Left lung (tissue), 10 donors: ENCODE measurements around the gene TBX2. TPM values are rescaled to one million over a fixed set of nuclear protein-coding genes. Genes with fewer than 3 reads are reported as not detected.
A peak's percentile ranks its signal among the peaks of the same experiment; 100 is the strongest.

Source experiments
- ATAC-seq: fragments of 200-7000 bp; cut with Tn5 transposase; one replicate; pipeline ENCODE4 v1.9.1; 2020; ENCODE audit warnings: moderate library complexity
- DNase-seq, 4 donors: peaks; one replicate each; pipeline ENCODE4 v3.0.0-alpha.2; 2013 to 2020
- H3K27ac ChIP-seq, 2 donors: fragments of 200-600 bp; sonication (generic) in 1 of 2; one replicate each; pipeline versions ENCODE4 v1.5.0 to v1.8.0; 2020 to 2021
- H3K27me3 ChIP-seq, 2 donors: fragments of 200-600 bp; sonication (generic) in 1 of 2; one replicate each; pipeline versions ENCODE4 v1.5.0 to v1.8.0; 2020 to 2021
- H3K36me3 ChIP-seq, 2 donors: fragments of 200-600 bp; sonication (generic) in 1 of 2; one replicate each; pipeline versions ENCODE4 v1.5.0 to v1.8.0; 2020 to 2021
- H3K4me1 ChIP-seq, 2 donors: fragments of 200-600 bp; one replicate each; pipeline ENCODE4 v1.8.0; 2021
- H3K4me3 ChIP-seq, 2 donors: fragments of 200-600 bp; sonication (generic) in 1 of 2; one replicate each; pipeline versions ENCODE4 v1.5.0 to v1.8.0; 2020 to 2021; ENCODE audit warnings: mild to moderate bottlenecking in 1 of 2
- H3K9me3 ChIP-seq, 2 donors: fragments of 200-600 bp; sonication (generic) in 1 of 2; one replicate each; pipeline versions ENCODE4 v1.5.0 to v1.8.0; 2020 to 2021
- intact Hi-C, 2 donors: fragments of 100-400 bp; cut with DNase I; formaldehyde crosslinking; loops; one replicate each; pipeline versions ENCODE4 v1.11.2 to v1.14.2; 2022
- polyA plus RNA-seq, 6 donors: library from polyadenylated mRNA; unstranded; fragments of 120-200 nt; gene quantifications; one replicate each; pipeline ENCODE4 v1.2.1, GENCODE V29; 2013; ENCODE audit not compliant: insufficient read length in 6 of 6
- total RNA-seq, 2 donors: library from RNA; stranded (reverse); fragmentation: NEBNext Ultra II Directional; extraction: Animal tissue kit (Norgen Biotek cat#: 25700); gene quantifications; one replicate each; pipeline ENCODE4 v1.2.1, GENCODE V29; 2021
- TF ChIP-seq, protein P1 (sequence below), 2 donors: fragments of 200-600 bp; sonication (generic) in 1 of 2; IDR thresholded peaks; one replicate each; pipeline versions ENCODE4 v1.5.0 to v1.8.0; 2021; ENCODE audit warnings: antibody characterized with exemption in 2 of 2
- donor health status: DM: no; HTN: yes; CAD: no.
- donor health status: DM: no; HTN: no; CAD: no.

The TBX2 gene
- total and polyA plus RNA-seq, 8 donors: 104 to 258 (median 166) TPM

DNA sequence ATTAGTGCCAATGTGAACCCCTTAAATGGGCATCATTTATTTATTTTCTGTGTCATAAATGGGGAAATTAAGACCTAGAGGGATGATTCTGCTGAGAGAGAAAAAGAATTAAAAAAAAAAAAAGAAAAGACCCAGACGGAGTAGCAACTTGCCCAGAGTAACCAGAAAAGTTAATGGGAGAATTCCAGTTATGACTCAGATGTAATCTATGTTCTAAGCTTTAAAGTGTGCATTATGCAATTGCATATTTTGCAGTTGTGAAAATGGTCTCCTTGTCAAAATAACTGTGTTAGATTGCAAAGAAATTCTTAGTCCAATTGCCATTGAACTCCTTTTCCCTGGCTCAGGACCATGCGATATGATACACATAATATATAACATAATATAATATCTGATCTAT, 38.6 kb upstream of the TBX2 start:
- intact Hi-C loops: no loop called here
- DNase-seq: no peak
- Histone ChIP-seq H3K4me3 (no peak overlapping the region), H3K9me3 (no peaks in the 10 kb centered on the region), H3K36me3 (no peaks in the 10 kb centered on the region), H3K4me1 (peaks cover 0 to 7% of the 10 kb centered on the region in 2 donors), H3K27me3 (no peaks in the 10 kb centered on the region), H3K27ac (no peak overlapping the region)
- TF ChIP-seq, protein P1, sequence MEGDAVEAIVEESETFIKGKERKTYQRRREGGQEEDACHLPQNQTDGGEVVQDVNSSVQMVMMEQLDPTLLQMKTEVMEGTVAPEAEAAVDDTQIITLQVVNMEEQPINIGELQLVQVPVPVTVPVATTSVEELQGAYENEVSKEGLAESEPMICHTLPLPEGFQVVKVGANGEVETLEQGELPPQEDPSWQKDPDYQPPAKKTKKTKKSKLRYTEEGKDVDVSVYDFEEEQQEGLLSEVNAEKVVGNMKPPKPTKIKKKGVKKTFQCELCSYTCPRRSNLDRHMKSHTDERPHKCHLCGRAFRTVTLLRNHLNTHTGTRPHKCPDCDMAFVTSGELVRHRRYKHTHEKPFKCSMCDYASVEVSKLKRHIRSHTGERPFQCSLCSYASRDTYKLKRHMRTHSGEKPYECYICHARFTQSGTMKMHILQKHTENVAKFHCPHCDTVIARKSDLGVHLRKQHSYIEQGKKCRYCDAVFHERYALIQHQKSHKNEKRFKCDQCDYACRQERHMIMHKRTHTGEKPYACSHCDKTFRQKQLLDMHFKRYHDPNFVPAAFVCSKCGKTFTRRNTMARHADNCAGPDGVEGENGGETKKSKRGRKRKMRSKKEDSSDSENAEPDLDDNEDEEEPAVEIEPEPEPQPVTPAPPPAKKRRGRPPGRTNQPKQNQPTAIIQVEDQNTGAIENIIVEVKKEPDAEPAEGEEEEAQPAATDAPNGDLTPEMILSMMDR (IDR thresholded peaks at IDR 0.05): no peak
- peak; percentile 66 for ATAC-seq

DNA sequence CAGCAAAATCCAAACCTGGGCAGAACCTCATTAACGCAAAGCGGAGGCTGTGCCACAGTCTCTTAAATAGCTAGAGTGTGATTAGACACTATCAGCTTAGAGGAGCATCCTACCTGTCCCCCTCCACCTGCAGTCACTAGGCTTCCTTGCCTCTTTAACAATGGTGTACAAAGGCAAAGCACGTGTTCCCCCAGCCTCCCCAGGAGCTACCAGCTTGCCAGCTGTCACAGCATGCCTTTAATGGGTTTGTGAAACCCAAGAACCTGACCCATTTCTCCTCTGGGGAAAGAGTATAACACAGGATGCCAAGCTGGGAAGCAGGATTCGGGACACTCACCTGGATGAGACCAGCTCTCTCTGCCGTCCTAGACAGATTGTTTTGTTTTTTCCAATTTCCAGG, 37.2 kb upstream of the TBX2 start:
- Histone ChIP-seq H3K9me3 (no peaks in the 10 kb centered on the region), H3K36me3 (no peaks in the 10 kb centered on the region), H3K4me1 (peaks cover 0 to 7% of the 10 kb centered on the region in 2 donors), H3K4me3 (no peak overlapping the region), H3K27ac (no peak overlapping the region), H3K27me3 (no peaks in the 10 kb centered on the region)
- no peak for ATAC-seq
- intact Hi-C loops: no loop called here
- TF ChIP-seq, protein P1 (IDR thresholded peaks at IDR 0.05): no peak
- no peak for DNase-seq

DNA sequence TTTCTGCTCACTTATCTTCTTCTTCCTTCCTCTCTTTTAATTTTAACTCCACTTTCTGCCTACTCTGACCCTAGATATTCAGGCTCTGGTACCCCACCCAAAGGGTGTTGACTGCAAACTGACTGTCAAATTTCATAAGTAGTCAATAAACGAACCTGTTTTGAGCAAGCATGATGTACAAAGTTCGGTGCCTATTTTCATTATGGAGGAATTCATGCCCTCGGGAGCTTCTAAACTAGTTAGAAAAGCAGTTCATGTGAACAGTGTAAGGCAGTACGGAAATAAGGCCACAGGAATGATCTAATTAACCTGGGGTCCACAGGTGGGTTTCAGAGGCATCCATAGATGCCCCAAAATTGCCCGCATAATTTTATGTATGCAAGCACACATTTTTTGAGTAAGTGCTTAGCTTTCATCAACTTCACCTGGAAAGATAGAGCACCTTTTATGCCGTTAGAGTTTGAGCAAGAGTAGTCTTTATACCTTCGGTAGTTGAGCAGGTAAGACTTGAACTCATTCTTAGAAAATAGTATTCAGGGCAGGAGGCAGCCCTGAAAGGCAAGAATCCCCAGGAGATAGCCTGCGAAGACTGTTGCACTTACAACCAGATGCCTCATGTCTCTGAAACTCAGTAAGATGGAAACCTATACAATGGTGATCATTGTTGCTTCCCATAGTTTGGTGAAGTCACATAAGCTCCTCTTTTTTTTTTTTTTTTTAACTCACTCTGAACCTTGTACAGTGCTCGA, 36.6 kb upstream of the TBX2 start:
- no peaks in the 10 kb centered on the region for H3K27me3 ChIP-seq
- no peaks in the 10 kb centered on the region for H3K36me3 ChIP-seq
- ATAC-seq: no peak
- intact Hi-C loops: no loop called here
- H3K9me3 ChIP-seq: no peaks in the 10 kb centered on the region
- peaks cover 0 to 7% of the 10 kb centered on the region in 2 donors for H3K4me1 ChIP-seq
- TF ChIP-seq, protein P1 (IDR thresholded peaks at IDR 0.05): no peak
- no peak for DNase-seq
- H3K4me3 ChIP-seq: no peak overlapping the region
- H3K27ac ChIP-seq: no peak overlapping the region

DNA sequence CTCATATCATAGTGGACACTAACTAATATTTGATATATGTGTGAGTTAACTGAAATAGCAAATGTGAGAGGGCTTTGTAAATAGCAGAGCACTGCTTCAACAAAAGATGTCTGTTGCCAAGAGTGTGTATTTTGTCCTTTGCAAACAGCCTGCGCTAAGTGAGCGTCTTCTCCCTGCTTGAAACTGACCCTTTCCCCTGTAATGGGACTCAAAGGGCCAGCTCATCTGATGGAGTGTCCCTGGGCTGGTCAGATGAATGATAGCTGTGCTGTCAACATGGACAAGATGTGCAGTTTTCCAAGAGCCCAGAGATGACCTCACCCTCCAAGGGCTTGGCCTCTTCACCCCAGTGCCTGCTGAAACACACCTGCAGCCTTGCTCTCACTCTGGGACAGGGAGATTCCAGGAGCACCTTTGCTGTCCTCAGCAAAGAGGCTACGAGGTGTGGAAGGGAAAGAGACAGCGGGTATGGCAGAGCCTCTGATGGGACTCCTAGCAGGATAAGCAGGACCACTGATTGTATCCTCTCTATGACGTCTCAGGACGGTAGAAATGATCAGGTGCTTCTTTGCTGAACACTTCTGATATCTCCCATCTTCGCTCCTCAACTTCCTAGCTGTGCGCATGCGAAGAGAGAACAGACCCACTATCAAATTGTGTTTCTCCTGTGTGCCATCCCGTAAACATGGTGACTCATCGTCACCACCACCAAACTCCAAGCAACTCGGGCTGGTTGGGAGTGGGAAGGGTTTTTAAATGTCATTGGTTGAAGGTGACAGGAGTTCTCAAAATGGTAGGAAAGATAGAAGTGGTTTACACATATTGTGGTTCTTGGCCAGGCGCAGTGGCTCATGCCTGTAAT, 35.8 kb upstream of the TBX2 start:
- ATAC-seq: no peak
- no peak overlapping the region for H3K27ac ChIP-seq
- DNase-seq: no peak
- TF ChIP-seq, protein P1 (IDR thresholded peaks at IDR 0.05): no peak
- no peaks in the 10 kb centered on the region for H3K27me3 ChIP-seq
- peaks cover 0 to 7% of the 10 kb centered on the region in 2 donors for H3K4me1 ChIP-seq
- no peaks in the 10 kb centered on the region for H3K9me3 ChIP-seq
- no peaks in the 10 kb centered on the region for H3K36me3 ChIP-seq
- no peak overlapping the region for H3K4me3 ChIP-seq
- intact Hi-C loops: no loop called here

DNA sequence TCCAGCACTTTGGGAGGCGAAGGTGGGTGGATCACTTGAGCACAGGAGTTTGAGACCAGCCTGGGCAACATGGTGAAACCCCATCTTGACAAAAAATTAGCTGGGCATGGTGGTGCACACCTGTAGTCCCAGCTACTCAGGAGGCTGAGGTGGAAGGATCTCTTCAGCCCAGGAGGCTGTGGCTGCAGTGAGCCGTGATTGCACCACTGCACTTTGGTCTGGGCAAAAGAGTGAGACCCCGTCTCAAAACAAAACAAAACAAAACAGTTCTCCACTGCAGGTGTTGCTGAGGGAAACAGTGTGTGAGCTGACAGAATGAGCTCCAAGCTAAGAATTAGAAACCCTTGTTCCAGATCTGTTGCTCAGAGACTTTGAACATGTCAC, 35.2 kb upstream of the TBX2 start:
- Histone ChIP-seq H3K4me1 (peaks cover 0 to 7% of the 10 kb centered on the region in 2 donors), H3K27me3 (no peaks in the 10 kb centered on the region), H3K27ac (no peak overlapping the region), H3K9me3 (no peaks in the 10 kb centered on the region), H3K4me3 (no peak overlapping the region), H3K36me3 (no peaks in the 10 kb centered on the region)
- no peak for DNase-seq
- intact Hi-C loops: no loop called here
- TF ChIP-seq, protein P1 (IDR thresholded peaks at IDR 0.05): no peak
- no peak for ATAC-seq
